Osteoblast (primary cell): ENCODE measurements around the gene NR1I3. TPM values are rescaled to one million over a fixed set of nuclear protein-coding genes. Genes with fewer than 3 reads are reported as not detected.

Experiments used
- DNase-seq: peaks from one replicate; pipeline ENCODE4 v3.0.0; 2011; ENCODE audit warnings: low spot score, mixed read lengths; ENCODE audit not compliant: insufficient read length; ENCODE audit errors: missing footprints
- H2AFZ ChIP-seq: 2 replicates; pipeline ENCODE4 v1.6.0; 2011; ENCODE audit warnings: mild to moderate bottlenecking, low read length
- H3K27ac ChIP-seq: 2 replicates; pipeline ENCODE4 v1.5.1; 2011; ENCODE audit warnings: mild to moderate bottlenecking, low read depth, low read length, moderate library complexity
- H3K27me3 ChIP-seq: 2 replicates; pipeline ENCODE4 v1.6.0; 2012; ENCODE audit warnings: mild to moderate bottlenecking, control low read depth, inconsistent platforms, low read length, moderate library complexity; ENCODE audit not compliant: insufficient read depth
- H3K36me3 ChIP-seq: 2 replicates; pipeline ENCODE4 v1.5.1; 2011; ENCODE audit warnings: mild to moderate bottlenecking, low read length, control low read depth, moderate library complexity; ENCODE audit not compliant: insufficient read depth
- H3K4me1 ChIP-seq: 2 replicates; pipeline ENCODE4 v1.5.1; 2011; ENCODE audit warnings: mild to moderate bottlenecking, low read length, control low read depth, moderate library complexity; ENCODE audit not compliant: insufficient read depth
- H3K4me2 ChIP-seq: 2 replicates; pipeline ENCODE4 v1.6.0; 2011; ENCODE audit warnings: mild to moderate bottlenecking, low read length; ENCODE audit not compliant: insufficient read depth
- H3K4me3 ChIP-seq: fragments of 200-600 bp; sonication (generic); 3 replicates; pipeline ENCODE4 v1.5.1; 2012; ENCODE audit warnings: mild to moderate bottlenecking, low read length, inconsistent platforms; ENCODE audit not compliant: insufficient read depth
- H3K79me2 ChIP-seq: 2 replicates; pipeline ENCODE4 v1.6.0; 2012; ENCODE audit warnings: mild to moderate bottlenecking, low read length, control low read depth, inconsistent platforms; ENCODE audit not compliant: insufficient read depth
- H3K9me3 ChIP-seq: 2 replicates; pipeline ENCODE4 v1.5.1; 2011; ENCODE audit warnings: low read depth, low read length, control low read depth
- H4K20me1 ChIP-seq: 2 replicates; pipeline ENCODE4 v1.6.0; 2012; ENCODE audit warnings: mild to moderate bottlenecking, low read length, control low read depth; ENCODE audit not compliant: insufficient read depth
- CTCF ChIP-seq: IDR thresholded peaks from 2 replicates; pipeline ENCODE4 v1.5.1; 2011; ENCODE audit warnings: mild to moderate bottlenecking, low read depth, low read length, moderate library complexity; ENCODE audit errors: extremely low read depth
- total RNA-seq: library from RNA; depleted of rRNA; stranded (reverse); fragments of >200 nt; gene quantifications from 2 replicates; pipeline ENCODE4 v1.2.3, GENCODE V29; 2012

Gene NR1I3
- total RNA-seq, 1 donor, result not detected

GRCh38 chr1:161180639-161181038 lies 57.4 kb downstream of the NR1I3 start:
- H3K27me3 ChIP-seq, result no peaks in the 10 kb centered on the region
- no peak overlapping the region for H2AFZ ChIP-seq
- no peak overlapping the region for H3K4me3 ChIP-seq
- no peak overlapping the region for H3K27ac ChIP-seq
- peaks cover 16% of the 10 kb centered on the region for H3K79me2 ChIP-seq
- peak; percentile 46 for TF ChIP-seq CTCF
- H4K20me1 ChIP-seq, result peaks cover 3% of the 10 kb centered on the region
- H3K4me2 ChIP-seq, result no peak overlapping the region
- H3K4me1 ChIP-seq, result peaks cover 25% of the 10 kb centered on the region
- H3K9me3 ChIP-seq, result no peaks in the 10 kb centered on the region
- peaks cover 3% of the 10 kb centered on the region for H3K36me3 ChIP-seq
- DNase-seq, result no peak

GRCh38 chr1:161179698-161180097 lies 58.3 kb downstream of the NR1I3 start:
- Histone ChIP-seq H3K27ac (no peak overlapping the region), H3K27me3 (no peaks in the 10 kb centered on the region), H3K4me3 (no peak overlapping the region), H3K36me3 (peaks cover 12% of the 10 kb centered on the region), H4K20me1 (peaks cover 3% of the 10 kb centered on the region), H3K79me2 (peaks cover 16% of the 10 kb centered on the region), H2AFZ (no peak overlapping the region), H3K9me3 (no peaks in the 10 kb centered on the region), H3K4me1 (peaks cover 17% of the 10 kb centered on the region), H3K4me2 (no peak overlapping the region)
- no peak for DNase-seq
- no peak for TF ChIP-seq CTCF

Other genes with a start within 250 kb of the NR1I3 start
- gene F11R, start 217.1 kb downstream of the NR1I3 start, total RNA-seq, result 0.72 and 1.2 TPM in 2 replicates
- 0.72 and 1.8 TPM in 2 replicates for gene TSTD1, start 199.2 kb downstream of the NR1I3 start, total RNA-seq
- gene USF1, start 192.2 kb downstream of the NR1I3 start, total RNA-seq, result 45.7 and 47.4 TPM in 2 replicates
- gene ARHGAP30, start 168.3 kb downstream of the NR1I3 start, total RNA-seq, result under 0.01 TPM in 1 of 2 replicates, not detected in the other
- gene NECTIN4, start 148.6 kb downstream of the NR1I3 start, total RNA-seq, result under 0.01 TPM in 2 replicates
- 1.4 and 1.5 TPM in 2 replicates for gene KLHDC9, start 139.8 kb downstream of the NR1I3 start, total RNA-seq
- gene PFDN2, start 120.2 kb downstream of the NR1I3 start, total RNA-seq, result 17.7 and 27.9 TPM in 2 replicates
- gene NIT1, start 120.1 kb downstream of the NR1I3 start, total RNA-seq, result 23.9 and 28.0 TPM in 2 replicates
- gene DEDD, start 105.5 kb downstream of the NR1I3 start, total RNA-seq, result 36.6 and 41.0 TPM in 2 replicates
- gene UFC1, start 84.2 kb downstream of the NR1I3 start, total RNA-seq, result 87.5 and 95.2 TPM in 2 replicates
- gene USP21, start 78.7 kb downstream of the NR1I3 start, total RNA-seq, result 8.0 and 9.1 TPM in 2 replicates
- gene PPOX, start 71.8 kb downstream of the NR1I3 start, total RNA-seq, result 15.9 and 19.5 TPM in 2 replicates
- gene B4GALT3, start 60.7 kb downstream of the NR1I3 start, total RNA-seq, result 18.5 and 18.9 TPM in 2 replicates
- 1.4 and 3.5 TPM in 2 replicates for gene ADAMTS4, start 39.1 kb downstream of the NR1I3 start, total RNA-seq
- gene NDUFS2, start 35.8 kb downstream of the NR1I3 start, total RNA-seq, result 103 and 130 TPM in 2 replicates
- gene FCER1G, start 22.9 kb downstream of the NR1I3 start, total RNA-seq, result 0.29 and 0.72 TPM in 2 replicates
- not detected in 2 replicates for gene APOA2, start 14.6 kb downstream of the NR1I3 start, total RNA-seq
- 6.5 and 8.8 TPM in 2 replicates for gene TOMM40L, start 12.1 kb downstream of the NR1I3 start, total RNA-seq
- gene PCP4L1, start 20.5 kb upstream of the NR1I3 start, total RNA-seq, result not detected in 2 replicates
- 0.88 and 2.2 TPM in 2 replicates for gene MPZ, start 71.8 kb upstream of the NR1I3 start, total RNA-seq
- gene SDHC, start 76.2 kb upstream of the NR1I3 start, total RNA-seq, result 20.3 and 26.5 TPM in 2 replicates
- not detected in 2 replicates for gene CFAP126, start 129.7 kb upstream of the NR1I3 start, total RNA-seq